ENCODE measurements around the gene USP6NL.

USP6NL gene

GRCh38 chr10:11586170-11586569 lies 25.3 kb downstream of the USP6NL start:
- Histone ChIP-seq H3K9ac (ENCODE audit: low read length) (no peak overlapping the region), H3K27ac (ENCODE audit: low read depth, low read length) (no peak overlapping the region), H3K4me1 (ENCODE audit: insufficient read depth, low read length) (no peaks in the 10 kb centered on the region), H3K9me3 (ENCODE audit: low read length) (no peaks in the 10 kb centered on the region), H3K36me3 (ENCODE audit: insufficient read depth, low read length) (no peaks in the 10 kb centered on the region), H3K4me3 (ENCODE audit: low read depth in 1 of 2, low read length in 2 of 2) (no peak overlapping the region), H3K27me3 (ENCODE audit: control insufficient read depth in 1 of 2, insufficient read depth in 2 of 2, low read length in 2 of 2) (no peaks in the 10 kb centered on the region)

- H3K27ac ChIP-seq (ENCODE audit: low read depth, low read length) = no peak overlapping the region
Measured at GRCh38 chr10:11581213-11581612, 30.2 kb downstream of the USP6NL start.

GRCh38 chr10:11579885-11580284 lies 31.6 kb downstream of the USP6NL start:
- no peaks in the 10 kb centered on the region for H3K4me1 ChIP-seq (ENCODE audit: insufficient read depth, low read length)
- H3K9me3 ChIP-seq (ENCODE audit: low read length) = no peaks in the 10 kb centered on the region
- H3K9ac ChIP-seq (ENCODE audit: low read length) = no peak overlapping the region
- H3K36me3 ChIP-seq (ENCODE audit: insufficient read depth, low read length) = no peaks in the 10 kb centered on the region
- no peaks in the 10 kb centered on the region for H3K27me3 ChIP-seq (ENCODE audit: control insufficient read depth in 1 of 2, insufficient read depth in 2 of 2, low read length in 2 of 2)
- H3K27ac ChIP-seq (ENCODE audit: low read depth, low read length) = no peak overlapping the region
- H3K4me3 ChIP-seq (ENCODE audit: low read depth in 1 of 2, low read length in 2 of 2) = no peak overlapping the region

More at GRCh38 chr10:11581213-11581612, 30.2 kb downstream of the USP6NL start:
- Histone ChIP-seq H3K4me3 (ENCODE audit: low read depth in 1 of 2, low read length in 2 of 2) (no peak overlapping the region), H3K36me3 (ENCODE audit: insufficient read depth, low read length) (no peaks in the 10 kb centered on the region), H3K4me1 (ENCODE audit: insufficient read depth, low read length) (no peaks in the 10 kb centered on the region), H3K9me3 (ENCODE audit: low read length) (no peaks in the 10 kb centered on the region), H3K27me3 (ENCODE audit: control insufficient read depth in 1 of 2, insufficient read depth in 2 of 2, low read length in 2 of 2) (no peaks in the 10 kb centered on the region), H3K9ac (ENCODE audit: low read length) (no peak overlapping the region)

GRCh38 chr10:11578802-11579255 lies 32.6 kb downstream of the USP6NL start:
- Histone ChIP-seq H3K9me3 (ENCODE audit: low read length) (no peaks in the 10 kb centered on the region), H3K27me3 (ENCODE audit: control insufficient read depth in 1 of 2, insufficient read depth in 2 of 2, low read length in 2 of 2) (no peaks in the 10 kb centered on the region), H3K27ac (ENCODE audit: low read depth, low read length) (no peak overlapping the region), H3K4me3 (ENCODE audit: low read depth in 1 of 2, low read length in 2 of 2) (no peak overlapping the region), H3K9ac (ENCODE audit: low read length) (no peak overlapping the region), H3K36me3 (ENCODE audit: insufficient read depth, low read length) (no peaks in the 10 kb centered on the region), H3K4me1 (ENCODE audit: insufficient read depth, low read length) (no peaks in the 10 kb centered on the region)

GRCh38 chr10:11576092-11576809 lies 35.2 kb downstream of the USP6NL start:
- Histone ChIP-seq H3K9ac (ENCODE audit: low read length) (no peak overlapping the region), H3K9me3 (ENCODE audit: low read length) (no peaks in the 10 kb centered on the region), H3K4me3 (ENCODE audit: low read depth in 1 of 2, low read length in 2 of 2) (no peak overlapping the region), H3K27me3 (ENCODE audit: control insufficient read depth in 1 of 2, insufficient read depth in 2 of 2, low read length in 2 of 2) (no peaks in the 10 kb centered on the region), H3K36me3 (ENCODE audit: insufficient read depth, low read length) (no peaks in the 10 kb centered on the region), H3K27ac (ENCODE audit: low read depth, low read length) (no peak overlapping the region), H3K4me1 (ENCODE audit: insufficient read depth, low read length) (peaks cover 5% of the 10 kb centered on the region)

DNA sequence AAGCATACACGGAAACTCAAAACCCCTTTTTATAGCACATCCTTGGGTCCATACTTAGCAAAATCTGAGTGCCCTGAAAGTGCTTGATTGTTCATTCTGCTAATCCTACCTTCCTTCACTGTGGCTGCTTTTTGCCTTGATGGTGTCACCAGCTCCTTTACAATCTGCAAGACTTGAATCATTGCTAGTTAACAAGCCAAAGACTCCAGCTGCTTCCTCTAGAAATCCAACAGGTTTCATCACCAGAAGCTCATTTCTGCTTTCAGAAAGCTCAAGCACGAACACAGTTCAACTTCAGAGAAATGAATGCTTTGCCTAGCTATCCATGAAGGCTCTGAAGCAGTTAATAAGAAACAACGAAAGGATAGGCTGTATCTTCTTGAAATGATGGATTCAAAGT lies 38.0 kb downstream of the USP6NL start:
- H3K4me1 ChIP-seq (ENCODE audit: insufficient read depth, low read length) = peaks cover 5% of the 10 kb centered on the region
- H3K9me3 ChIP-seq (ENCODE audit: low read length) = no peaks in the 10 kb centered on the region
- H3K27ac ChIP-seq (ENCODE audit: low read depth, low read length) = no peak overlapping the region
- H3K9ac ChIP-seq (ENCODE audit: low read length) = no peak overlapping the region
- H3K27me3 ChIP-seq (ENCODE audit: control insufficient read depth in 1 of 2, insufficient read depth in 2 of 2, low read length in 2 of 2) = no peaks in the 10 kb centered on the region
- no peak overlapping the region for H3K4me3 ChIP-seq (ENCODE audit: low read depth in 1 of 2, low read length in 2 of 2)
- no peaks in the 10 kb centered on the region for H3K36me3 ChIP-seq (ENCODE audit: insufficient read depth, low read length)

DNA sequence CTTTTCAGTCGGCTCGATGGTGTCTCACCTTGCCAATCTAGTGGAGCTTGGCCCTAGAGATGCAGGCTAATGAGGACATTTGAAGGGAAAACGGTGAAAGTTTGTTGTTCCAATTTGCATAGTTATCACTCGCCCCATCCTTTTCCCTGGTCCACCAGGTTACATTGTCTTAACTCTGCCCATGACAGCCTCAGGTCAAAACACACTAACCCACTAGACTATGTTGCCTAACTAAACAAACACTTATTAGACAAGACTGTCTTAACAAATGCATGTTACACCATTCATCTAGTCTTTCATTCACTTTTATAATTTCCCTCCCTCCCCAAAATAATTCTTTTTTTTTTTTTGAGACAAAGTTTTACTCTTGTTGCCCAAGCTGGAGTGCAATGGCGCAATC lies 40.7 kb downstream of the USP6NL start:
- H3K4me3 ChIP-seq (ENCODE audit: low read depth in 1 of 2, low read length in 2 of 2) = no peak overlapping the region
- peaks cover 11% of the 10 kb centered on the region for H3K4me1 ChIP-seq (ENCODE audit: insufficient read depth, low read length)
- H3K36me3 ChIP-seq (ENCODE audit: insufficient read depth, low read length) = no peaks in the 10 kb centered on the region
- H3K27ac ChIP-seq (ENCODE audit: low read depth, low read length) = no peak overlapping the region
- no peaks in the 10 kb centered on the region for H3K27me3 ChIP-seq (ENCODE audit: control insufficient read depth in 1 of 2, insufficient read depth in 2 of 2, low read length in 2 of 2)
- H3K9ac ChIP-seq (ENCODE audit: low read length) = no peak overlapping the region
- no peaks in the 10 kb centered on the region for H3K9me3 ChIP-seq (ENCODE audit: low read length)

DNA sequence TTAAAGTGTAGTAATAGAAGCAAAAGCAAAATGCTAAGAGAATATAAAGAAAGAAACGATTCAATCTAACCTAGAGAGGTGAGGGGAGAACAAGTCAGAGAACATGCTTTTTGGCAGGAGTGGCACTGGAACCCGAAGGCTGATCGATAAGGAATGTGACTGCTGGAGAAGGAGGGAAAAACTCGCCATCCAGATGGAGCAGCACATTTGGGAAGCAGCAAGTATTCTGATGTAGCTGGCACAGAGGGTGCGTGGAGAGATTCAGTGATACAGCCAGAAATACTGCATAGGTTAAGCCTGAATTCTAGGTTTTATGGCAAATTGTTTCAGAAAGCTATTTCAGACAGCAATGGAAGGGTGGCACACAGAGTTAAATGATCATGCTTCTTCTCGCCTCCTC lies 42.0 kb downstream of the USP6NL start:
- Histone ChIP-seq H3K4me3 (ENCODE audit: low read depth in 1 of 2, low read length in 2 of 2) (no peak overlapping the region), H3K27me3 (ENCODE audit: control insufficient read depth in 1 of 2, insufficient read depth in 2 of 2, low read length in 2 of 2) (no peaks in the 10 kb centered on the region), H3K9me3 (ENCODE audit: low read length) (no peaks in the 10 kb centered on the region), H3K9ac (ENCODE audit: low read length) (no peak overlapping the region), H3K4me1 (ENCODE audit: insufficient read depth, low read length) (peaks cover 11% of the 10 kb centered on the region), H3K27ac (ENCODE audit: low read depth, low read length) (no peak overlapping the region), H3K36me3 (ENCODE audit: insufficient read depth, low read length) (no peaks in the 10 kb centered on the region)

DNA sequence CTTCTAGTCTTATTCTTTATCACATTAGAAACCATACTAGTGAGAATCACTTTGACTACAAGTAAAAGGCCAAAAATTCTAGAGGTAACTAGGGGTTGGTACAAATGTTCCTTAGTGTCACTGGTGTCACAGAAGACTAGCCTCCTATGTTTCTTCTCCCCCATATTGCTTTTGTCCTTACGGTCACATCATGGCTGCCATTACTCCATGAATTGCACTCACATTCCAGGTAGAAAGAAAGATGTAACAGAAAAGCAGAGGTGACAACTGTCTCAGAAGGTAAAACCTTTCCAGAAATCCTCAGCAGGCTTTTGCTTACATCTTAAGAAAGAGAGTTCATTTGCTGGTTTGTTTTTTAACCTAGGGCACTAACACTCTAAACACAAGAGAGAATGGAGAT lies 42.9 kb downstream of the USP6NL start:
- Histone ChIP-seq H3K27me3 (ENCODE audit: control insufficient read depth in 1 of 2, insufficient read depth in 2 of 2, low read length in 2 of 2) (no peaks in the 10 kb centered on the region), H3K9ac (ENCODE audit: low read length) (no peak overlapping the region), H3K4me3 (ENCODE audit: low read depth in 1 of 2, low read length in 2 of 2) (no peak overlapping the region), H3K36me3 (ENCODE audit: insufficient read depth, low read length) (no peaks in the 10 kb centered on the region), H3K27ac (ENCODE audit: low read depth, low read length) (no peak overlapping the region), H3K4me1 (ENCODE audit: insufficient read depth, low read length) (peaks cover 10% of the 10 kb centered on the region), H3K9me3 (ENCODE audit: low read length) (no peaks in the 10 kb centered on the region)

DNA sequence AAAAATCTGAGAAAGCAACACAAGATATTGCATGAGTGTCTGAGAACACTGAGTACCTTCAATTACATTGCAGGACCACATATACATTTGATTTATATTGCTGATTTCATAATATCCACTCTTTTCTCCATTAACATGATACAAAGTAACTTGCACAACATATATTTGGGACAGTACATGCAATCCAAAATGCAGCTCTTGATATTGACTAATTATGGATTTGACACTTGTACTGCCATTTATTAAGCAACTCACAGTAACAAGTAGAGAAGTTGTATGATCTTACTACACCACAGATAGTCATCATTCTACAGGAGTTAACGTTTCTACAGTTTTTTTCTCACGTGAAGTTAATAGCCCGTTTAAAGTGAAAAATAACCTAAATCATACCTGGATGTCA lies 46.7 kb downstream of the USP6NL start:
- no peaks in the 10 kb centered on the region for H3K27me3 ChIP-seq (ENCODE audit: control insufficient read depth in 1 of 2, insufficient read depth in 2 of 2, low read length in 2 of 2)
- no peak overlapping the region for H3K27ac ChIP-seq (ENCODE audit: low read depth, low read length)
- H3K9me3 ChIP-seq (ENCODE audit: low read length) = no peaks in the 10 kb centered on the region
- peaks cover 11% of the 10 kb centered on the region for H3K4me1 ChIP-seq (ENCODE audit: insufficient read depth, low read length)
- H3K9ac ChIP-seq (ENCODE audit: low read length) = no peak overlapping the region
- H3K36me3 ChIP-seq (ENCODE audit: insufficient read depth, low read length) = no peaks in the 10 kb centered on the region
- H3K4me3 ChIP-seq (ENCODE audit: low read depth in 1 of 2, low read length in 2 of 2) = no peak overlapping the region

GRCh38 chr10:11563936-11564335 lies 47.5 kb downstream of the USP6NL start:
- H3K27me3 ChIP-seq (ENCODE audit: control insufficient read depth in 1 of 2, insufficient read depth in 2 of 2, low read length in 2 of 2) = no peaks in the 10 kb centered on the region
- no peak overlapping the region for H3K9ac ChIP-seq (ENCODE audit: low read length)
- no peaks in the 10 kb centered on the region for H3K9me3 ChIP-seq (ENCODE audit: low read length)
- no peak overlapping the region for H3K4me3 ChIP-seq (ENCODE audit: low read depth in 1 of 2, low read length in 2 of 2)
- no peaks in the 10 kb centered on the region for H3K36me3 ChIP-seq (ENCODE audit: insufficient read depth, low read length)
- peaks cover 12% of the 10 kb centered on the region for H3K4me1 ChIP-seq (ENCODE audit: insufficient read depth, low read length)
- no peak overlapping the region for H3K27ac ChIP-seq (ENCODE audit: low read depth, low read length)

- H3K9me3 ChIP-seq (ENCODE audit: low read length) = no peaks in the 10 kb centered on the region
- H3K36me3 ChIP-seq (ENCODE audit: insufficient read depth, low read length) = no peaks in the 10 kb centered on the region
- H3K4me1 ChIP-seq (ENCODE audit: insufficient read depth, low read length) = peaks cover 12% of the 10 kb centered on the region
- H3K27me3 ChIP-seq (ENCODE audit: control insufficient read depth in 1 of 2, insufficient read depth in 2 of 2, low read length in 2 of 2) = no peaks in the 10 kb centered on the region
- no peak overlapping the region for H3K9ac ChIP-seq (ENCODE audit: low read length)
- no peak overlapping the region for H3K27ac ChIP-seq (ENCODE audit: low read depth, low read length)
- H3K4me3 ChIP-seq (ENCODE audit: low read depth in 1 of 2, low read length in 2 of 2) = no peak overlapping the region
Measured at GRCh38 chr10:11562888-11563287, 48.6 kb downstream of the USP6NL start.

All from muscle layer of colon (tissue), 2 donors.